ENCODE measurements around the gene HMX1. TPM values are rescaled to one million over a fixed set of nuclear protein-coding genes. Genes with fewer than 3 reads are reported as not detected.

Gene HMX1
- total and polyA plus RNA-seq, 10 of the 15 experiments (the other 5 are each of a cell fraction or from before 2014, with no cell fraction given) = not detected

- under 1% methylated on average over 10 of the region's 10 CpGs for WGBS (ENCODE audit: insufficient coverage, insufficient replicate concordance, low lambda C conversion rate, missing lambda C conversion rate)
- CTCF ChIA-PET = no interaction called here
- no peaks in the 10 kb centered on the region for H3K79me2 ChIP-seq (ENCODE audit: control insufficient read depth, insufficient read depth, low read length)
- no peaks in the 10 kb centered on the region for H3K36me3 ChIP-seq (ENCODE audit: control insufficient read depth in 2 of 2, insufficient read depth in 2 of 2, low read length in 1 of 2)
- POLR2A ChIA-PET = no interaction called here
- intact Hi-C loops (cut with micrococcal nuclease; ENCODE audit: unreplicated experiment) (no loop called here), in situ Hi-C loops (cut with MboI) (no loop called here)
- H3K4me1 ChIP-seq (ENCODE audit: control insufficient read depth, insufficient read depth, low read length) = no peaks in the 10 kb centered on the region
- SMC1A ChIA-PET (ENCODE audit: uncharacterized antibody, unreplicated experiment) = no interaction called here
- RAD21 ChIA-PET (ENCODE audit: unreplicated experiment) = no interaction called here
- H4K20me1 ChIP-seq (ENCODE audit: control insufficient read depth, insufficient read depth) = no peaks in the 10 kb centered on the region
- H3K27me3 ChIP-seq (replicated peaks in 1 of 2; ENCODE audit: control insufficient read depth in 2 of 2, insufficient read depth in 2 of 2, low read length in 1 of 2) = peaks cover 0 to 12% of the 10 kb centered on the region in 2 experiments; a peak in 1 of 4 replicates
- no peak overlapping the region for H3K9ac ChIP-seq (ENCODE audit: control insufficient read depth, insufficient read depth, low read length)
- no peak for ATAC-seq
- H3K4me2 ChIP-seq (ENCODE audit: control insufficient read depth, insufficient read depth) = no peak overlapping the region
- no peak overlapping the region for H2AFZ ChIP-seq (ENCODE audit: control insufficient read depth, low read depth, low read length)
- no peaks in the 10 kb centered on the region; the same call in 2 of the 3 replicates for H3K9me3 ChIP-seq (replicated peaks; ENCODE audit: control insufficient read depth, insufficient read depth, low read length)
- H3K4me3 ChIP-seq = no peak overlapping the region
- no peak overlapping the region for H3K27ac ChIP-seq (ENCODE audit: control insufficient read depth, insufficient read depth)
- FAIRE-seq = no peak
- no TSS peak for BruUV-seq (replicated peaks)
- no peak for DNase-seq (ENCODE audit: low read depth, low spot score)
- no peak for TF ChIP-seq ZNF687 (IDR thresholded peaks at IDR 0.05)
- TF ChIP-seq ZNF207 (IDR thresholded peaks at IDR 0.05; ENCODE audit: borderline replicate concordance) = no peak
- TF ChIP-seq RBBP5 (conservative IDR thresholded peaks at IDR 0.05) = no peak
- no peak for TF ChIP-seq FOXK2 (IDR thresholded peaks at IDR 0.05)
- TF ChIP-seq ZNF24 (IDR thresholded peaks at IDR 0.05) = no peak
- TF ChIP-seq BMI1 (IDR thresholded peaks at IDR 0.05; ENCODE audit: borderline replicate concordance) = no peak
- no peak for TF ChIP-seq NR2C2 (IDR thresholded peaks at IDR 0.05; ENCODE audit: borderline replicate concordance, control insufficient read depth, insufficient read length, low read depth)
- TF ChIP-seq CBFB (IDR thresholded peaks at IDR 0.05; ENCODE audit: low read depth) = no peak
- no peak for TF ChIP-seq RAD21 (IDR thresholded peaks at IDR 0.05; ENCODE audit: insufficient read depth, low read depth, low read length)
- TF ChIP-seq TCF3 (IDR thresholded peaks at IDR 0.05; ENCODE audit: borderline replicate concordance, insufficient read depth, low read depth, low read length) = no peak
- no peak for TF ChIP-seq PRDM15 (CRISPR knock-in tag; IDR thresholded peaks at IDR 0.05)
- TF ChIP-seq, protein P1, sequence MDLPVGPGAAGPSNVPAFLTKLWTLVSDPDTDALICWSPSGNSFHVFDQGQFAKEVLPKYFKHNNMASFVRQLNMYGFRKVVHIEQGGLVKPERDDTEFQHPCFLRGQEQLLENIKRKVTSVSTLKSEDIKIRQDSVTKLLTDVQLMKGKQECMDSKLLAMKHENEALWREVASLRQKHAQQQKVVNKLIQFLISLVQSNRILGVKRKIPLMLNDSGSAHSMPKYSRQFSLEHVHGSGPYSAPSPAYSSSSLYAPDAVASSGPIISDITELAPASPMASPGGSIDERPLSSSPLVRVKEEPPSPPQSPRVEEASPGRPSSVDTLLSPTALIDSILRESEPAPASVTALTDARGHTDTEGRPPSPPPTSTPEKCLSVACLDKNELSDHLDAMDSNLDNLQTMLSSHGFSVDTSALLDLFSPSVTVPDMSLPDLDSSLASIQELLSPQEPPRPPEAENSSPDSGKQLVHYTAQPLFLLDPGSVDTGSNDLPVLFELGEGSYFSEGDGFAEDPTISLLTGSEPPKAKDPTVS (IDR thresholded peaks at IDR 0.05; ENCODE audit: low read depth, low read length) = no peak
- no peak for TF ChIP-seq CREB1 (IDR thresholded peaks at IDR 0.05; ENCODE audit: low read depth)
- no peak for TF ChIP-seq POLR2A (IDR thresholded peaks at IDR 0.05; ENCODE audit: low read depth, low read length)
- TF ChIP-seq ZSCAN29 (IDR thresholded peaks at IDR 0.05) = no peak
- no peak for TF ChIP-seq MEF2A (IDR thresholded peaks at IDR 0.05; ENCODE audit: insufficient read depth, low read depth, low read length)
- TF ChIP-seq POLR2AphosphoS5 (IDR thresholded peaks at IDR 0.05; ENCODE audit: low read length) = no peak
- TF ChIP-seq SMARCA5 (IDR thresholded peaks at IDR 0.05) = no peak
These were observed 16.7 kb downstream of the HMX1 start for GRCh38 chr4:8854931-8855330.
